Measurements from ENCODE around the gene OSBPL5.

- TF ChIP-seq CTCF (conservative IDR thresholded peaks at IDR 0.05; ENCODE audit: low read depth, low read length) (no peak), EZH2 (IDR thresholded peaks at IDR 0.05; ENCODE audit: low read length, unreplicated experiment) (no peak)
Observed at GRCh38 chr11:3195251-3196160, 30.4 kb upstream of the OSBPL5 start.
